ENCODE measurements around the gene NHLRC3. TPM values are rescaled to one million over a fixed set of nuclear protein-coding genes. Genes with fewer than 3 reads are reported as not detected.

NHLRC3 gene, protein sequence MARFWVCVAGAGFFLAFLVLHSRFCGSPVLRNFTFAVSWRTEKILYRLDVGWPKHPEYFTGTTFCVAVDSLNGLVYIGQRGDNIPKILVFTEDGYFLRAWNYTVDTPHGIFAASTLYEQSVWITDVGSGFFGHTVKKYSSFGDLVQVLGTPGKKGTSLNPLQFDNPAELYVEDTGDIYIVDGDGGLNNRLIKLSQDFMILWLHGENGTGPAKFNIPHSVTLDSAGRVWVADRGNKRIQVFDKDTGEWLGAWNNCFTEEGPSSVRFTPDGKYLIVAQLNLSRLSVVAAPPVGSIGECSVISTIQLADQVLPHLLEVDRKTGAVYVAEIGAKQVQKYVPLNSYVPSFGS
- total RNA-seq: 13.5 and 21.9 TPM in 2 replicates

DNA sequence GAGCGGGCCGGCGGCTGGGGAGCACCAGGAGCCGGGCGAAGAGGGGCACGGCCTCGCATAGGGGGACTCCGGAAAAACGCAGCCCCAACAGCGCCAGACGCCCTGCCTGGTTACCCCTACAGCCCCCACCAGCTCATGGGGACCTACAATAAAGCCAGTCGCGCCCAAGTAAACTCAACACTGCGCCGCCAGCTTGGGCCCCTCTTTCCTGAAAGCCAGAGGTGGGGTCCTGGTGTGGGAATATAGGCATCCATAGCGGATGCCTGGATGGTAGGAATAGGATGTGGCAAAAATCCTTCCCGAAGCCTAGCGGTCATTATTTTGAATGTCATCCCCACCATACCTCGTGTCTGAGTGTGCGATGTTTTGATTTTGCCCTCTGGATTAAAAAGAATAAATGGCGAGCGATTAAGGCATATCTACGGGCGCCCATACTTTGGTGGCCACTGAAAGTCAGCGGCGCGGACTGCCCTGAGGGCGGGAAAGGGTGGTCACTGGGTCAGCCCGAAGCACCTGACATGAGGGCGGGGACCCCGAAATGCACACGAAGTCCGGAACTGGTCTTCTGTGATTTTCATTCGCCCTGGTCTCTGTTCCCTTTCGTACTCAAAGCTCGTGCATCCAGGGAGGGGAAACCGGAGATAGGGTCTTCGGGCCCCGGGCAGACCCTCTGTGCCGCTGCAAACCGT lies at the start of gene NHLRC3, which contains the start of gene PROSER1:
Gene NHLRC3, plus strand, starts transcription at position 577 of the 689 bp plus-strand sequence. CDS start 184 bp downstream, outside the sequence.
Gene PROSER1, minus strand, starts transcription at position 210 of the 689 bp plus-strand sequence. CDS start 847 bp downstream, outside the sequence.

GRCh38 chr13:38990693-38991092 lies 47.6 kb upstream of the NHLRC3 start, which contains the start of gene STOML3:
STOML3 (minus strand) TSS chr13:38990831; CDS start chr13:38990721, 110 bp downstream.

Other genes with a start within 250 kb of the NHLRC3 start
- gene STOML3, start 47.6 kb upstream of the NHLRC3 start, total RNA-seq: not detected in 2 replicates
- gene PROSER1, start 367 bp upstream of the NHLRC3 start, total RNA-seq: 3.8 and 7.9 TPM in 2 replicates

Data from bronchial smooth muscle cell (primary cell).